ENCODE results near the gene CDK5RAP2.

- no peak for TF ChIP-seq CTCF (IDR thresholded peaks at IDR 0.05)
- no peak for TF ChIP-seq POLR2A (IDR thresholded peaks at IDR 0.05)
Measured at GRCh38 chr9:120531683-120532300, 48.2 kb downstream of the CDK5RAP2 start.
